ENCODE measurements around the gene CSAG3. TPM values are rescaled to one million over a fixed set of nuclear protein-coding genes. Genes with fewer than 3 reads are reported as not detected.

CSAG3 gene
- total and polyA plus RNA-seq, 10 of the 15 experiments (the other 5 are each of a cell fraction or from before 2014, with no cell fraction given) = 0.14 to 1.2 (median 0.40) TPM; not detected in 3

GRCh38 chrX:152725409-152725808, 33.6 kb upstream of the CSAG3 start:
- Histone ChIP-seq H3K4me3 (no peak overlapping the region), H3K79me2 (ENCODE audit: control insufficient read depth, insufficient read depth, low read length) (no peaks in the 10 kb centered on the region), H4K20me1 (ENCODE audit: control insufficient read depth, insufficient read depth) (no peaks in the 10 kb centered on the region), H3K4me1 (ENCODE audit: control insufficient read depth, insufficient read depth, low read length) (no peaks in the 10 kb centered on the region), H3K9ac (ENCODE audit: control insufficient read depth, insufficient read depth, low read length) (no peak overlapping the region), H3K9me3 (replicated peaks; ENCODE audit: control insufficient read depth, insufficient read depth, low read length) (no peaks in the 10 kb centered on the region), H3K36me3 (ENCODE audit: control insufficient read depth in 2 of 2, insufficient read depth in 2 of 2, low read length in 1 of 2) (no peaks in the 10 kb centered on the region), H3K4me2 (ENCODE audit: control insufficient read depth, insufficient read depth) (no peak overlapping the region), H3K27ac (ENCODE audit: control insufficient read depth, insufficient read depth) (no peak overlapping the region), H3K27me3 (replicated peaks in 1 of 2; ENCODE audit: control insufficient read depth in 2 of 2, insufficient read depth in 2 of 2, low read length in 1 of 2) (no peaks in the 10 kb centered on the region), H2AFZ (ENCODE audit: control insufficient read depth, low read depth, low read length) (no peak overlapping the region)
- no TSS peak for BruUV-seq (replicated peaks)
- intact Hi-C loops (cut with micrococcal nuclease; ENCODE audit: unreplicated experiment) = no loop called here
- FAIRE-seq (no peak), ATAC-seq (no peak), DNase-seq (ENCODE audit: low read depth, low spot score) (no peak)
- 5% methylated on average over 7 of the region's 7 CpGs for WGBS (ENCODE audit: insufficient coverage, insufficient replicate concordance, low lambda C conversion rate, missing lambda C conversion rate)
- in situ Hi-C loops (cut with MboI) = no loop called here
- ChIA-PET CTCF (no interaction called here), SMC1A (ENCODE audit: uncharacterized antibody, unreplicated experiment) (no interaction called here), POLR2A (no interaction called here), RAD21 (ENCODE audit: unreplicated experiment) (no interaction called here)
- no peak for TF ChIP-seq KDM1A (IDR thresholded peaks at IDR 0.05; ENCODE audit: borderline replicate concordance)
- no peak for TF ChIP-seq ELK1 (IDR thresholded peaks at IDR 0.05; ENCODE audit: low read depth, low read length)
- no peak for TF ChIP-seq RAD21 (IDR thresholded peaks at IDR 0.05; ENCODE audit: insufficient read depth, low read depth, low read length)
- no peak for TF ChIP-seq ATF7 (IDR thresholded peaks at IDR 0.05; ENCODE audit: low read depth)
- TF ChIP-seq MLLT1 (IDR thresholded peaks at IDR 0.05) = no peak
- no peak for TF ChIP-seq USF1 (IDR thresholded peaks at IDR 0.05; ENCODE audit: borderline replicate concordance, extremely low read length, insufficient read depth, low read depth, low read length)
- no peak for TF ChIP-seq BCL3 (IDR thresholded peaks at IDR 0.05; ENCODE audit: borderline replicate concordance, insufficient read depth, low read depth, low read length, poor library complexity, severe bottlenecking)
- TF ChIP-seq HDAC6 (IDR thresholded peaks at IDR 0.05; ENCODE audit: unreplicated experiment) = no peak
- TF ChIP-seq FOS (IDR thresholded peaks at IDR 0.05; ENCODE audit: borderline replicate concordance, extremely low read depth, insufficient read length) = no peak
- TF ChIP-seq STAT1 (conservative IDR thresholded peaks at IDR 0.05) = no peak
- TF ChIP-seq ATF2 (IDR thresholded peaks at IDR 0.05; ENCODE audit: low read length) = no peak
- TF ChIP-seq PAX8 (IDR thresholded peaks at IDR 0.05) = no peak
- TF ChIP-seq ZBED1 (IDR thresholded peaks at IDR 0.05; ENCODE audit: borderline replicate concordance) = no peak
- TF ChIP-seq NFIC (IDR thresholded peaks at IDR 0.05; ENCODE audit: low read depth, low read length) = no peak
- TF ChIP-seq ESRRA (IDR thresholded peaks at IDR 0.05; ENCODE audit: low read length) = no peak
- no peak for TF ChIP-seq NFYB (IDR thresholded peaks at IDR 0.05; ENCODE audit: insufficient read depth, low read depth, low read length)
- TF ChIP-seq FOXM1 (IDR thresholded peaks at IDR 0.05; ENCODE audit: low read depth, low read length) = no peak
